Right cardiac atrium (tissue), 5 donors: ENCODE data around the gene FMO2. TPM values are rescaled to one million over a fixed set of nuclear protein-coding genes. Genes with fewer than 3 reads are reported as not detected.

ENCODE experiments used
- ATAC-seq, 2 donors: fragments of 200-7000 bp; cut with Tn5 transposase; one replicate each; pipeline versions ENCODE4 v1.8.0 to v1.9.1; 2020; ENCODE audit warnings: moderate library complexity in 2 of 2, mild to moderate bottlenecking in 1 of 2
- DNase-seq, 3 donors: peaks; one replicate each; pipeline ENCODE4 v3.0.0-alpha.2; 2020
- H3K27ac ChIP-seq: one replicate; pipeline ENCODE4 v1.5.1; 2013; ENCODE audit warnings: mild to moderate bottlenecking, low read length, control low read depth, moderate library complexity
- H3K27me3 ChIP-seq: one replicate; pipeline ENCODE4 v1.6.1; 2013; ENCODE audit not compliant: control insufficient read depth, insufficient read depth
- H3K4me1 ChIP-seq: one replicate; pipeline ENCODE4 v1.6.1; 2013; ENCODE audit warnings: low read length; ENCODE audit not compliant: control insufficient read depth, insufficient read depth
- H3K4me3 ChIP-seq: one replicate; pipeline ENCODE4 v1.5.1; 2013; ENCODE audit warnings: low read length, control low read depth
- H3K9me3 ChIP-seq: one replicate; pipeline ENCODE4 v1.6.1; 2013; ENCODE audit warnings: low read length; ENCODE audit not compliant: control insufficient read depth
- WGBS: extraction: QIAGEN DNeasy Blood & Tissue Kit; methylation state at CpG from one replicate; pipeline ENCODE4 v1.1.7; 2013; 5-methylcytosine and 5-hydroxymethylcytosine counted together
- intact Hi-C, 4 donors: fragments of 100-400 bp; cut with DNase I; formaldehyde crosslinking; loops; one replicate each; pipeline versions ENCODE4 v1.11.0 to v1.14.0; 2022 to 2023
- long read RNA-seq, 4 donors: library from polyadenylated mRNA; unstranded; transcript quantifications; one replicate each; pipeline ENCODE4 v2.0.0, GENCODE V29; 2020 to 2021
- polyA plus RNA-seq: library from polyadenylated mRNA; stranded (reverse); fragments of 200-250 nt; gene quantifications from one replicate; pipeline ENCODE4 v1.2.3, GENCODE V29; 2013
- total RNA-seq, 4 donors: library from RNA; stranded (reverse); fragmentation: NEBNext Ultra II Directional; extraction: Animal tissue kit (Norgen Biotek cat#: 25700); gene quantifications; one replicate each; pipeline ENCODE4 v1.2.1, GENCODE V29; 2021
- donor health status: healthy with polysubstance abuse.
- donor health status: DM: no; HTN: yes; CAD: no.
- donor health status: DM: no; HTN: no; CAD: no.
- donor health status: DM: no; HTN: yes; CAD: no; lungs with severe emphysema.
- donor health status: DM: yes; HTN: yes; CAD: no.

FMO2 gene, protein sequence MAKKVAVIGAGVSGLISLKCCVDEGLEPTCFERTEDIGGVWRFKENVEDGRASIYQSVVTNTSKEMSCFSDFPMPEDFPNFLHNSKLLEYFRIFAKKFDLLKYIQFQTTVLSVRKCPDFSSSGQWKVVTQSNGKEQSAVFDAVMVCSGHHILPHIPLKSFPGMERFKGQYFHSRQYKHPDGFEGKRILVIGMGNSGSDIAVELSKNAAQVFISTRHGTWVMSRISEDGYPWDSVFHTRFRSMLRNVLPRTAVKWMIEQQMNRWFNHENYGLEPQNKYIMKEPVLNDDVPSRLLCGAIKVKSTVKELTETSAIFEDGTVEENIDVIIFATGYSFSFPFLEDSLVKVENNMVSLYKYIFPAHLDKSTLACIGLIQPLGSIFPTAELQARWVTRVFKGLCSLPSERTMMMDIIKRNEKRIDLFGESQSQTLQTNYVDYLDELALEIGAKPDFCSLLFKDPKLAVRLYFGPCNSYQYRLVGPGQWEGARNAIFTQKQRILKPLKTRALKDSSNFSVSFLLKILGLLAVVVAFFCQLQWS
- total RNA-seq (10 to 100 TPM; 26.2 to 87.7 (median 66.4) TPM), polyA plus RNA-seq (41.0 TPM)
- long read RNA-seq, donor 1, transcript FMO2-201 (9 exons, 3,851 nt): major isoform, 30 of 108 reads
- long read RNA-seq, donor 1, partial matches to known transcripts: 19 of 108 reads
- long read RNA-seq, donor 1, other reads (novel, unspliced or antisense): 59 of 108 reads
- long read RNA-seq, donor 2, transcript FMO2-201 (9 exons, 3,851 nt): major isoform, 7 of 21 reads
- long read RNA-seq, donor 2, partial matches to known transcripts: 2 of 21 reads
- long read RNA-seq, donor 2, other reads (novel, unspliced or antisense): 12 of 21 reads
- long read RNA-seq, donor 3, transcript FMO2-201 (9 exons, 3,851 nt): major isoform, 72 of 201 reads
- long read RNA-seq, donor 3, partial matches to known transcripts: 33 of 201 reads
- long read RNA-seq, donor 3, other reads (novel, unspliced or antisense): 95 of 201 reads
- long read RNA-seq, donor 4, partial matches to known transcripts: 3 of 10 reads
- long read RNA-seq, donor 4, other reads (novel, unspliced or antisense): 4 of 10 reads

DNA sequence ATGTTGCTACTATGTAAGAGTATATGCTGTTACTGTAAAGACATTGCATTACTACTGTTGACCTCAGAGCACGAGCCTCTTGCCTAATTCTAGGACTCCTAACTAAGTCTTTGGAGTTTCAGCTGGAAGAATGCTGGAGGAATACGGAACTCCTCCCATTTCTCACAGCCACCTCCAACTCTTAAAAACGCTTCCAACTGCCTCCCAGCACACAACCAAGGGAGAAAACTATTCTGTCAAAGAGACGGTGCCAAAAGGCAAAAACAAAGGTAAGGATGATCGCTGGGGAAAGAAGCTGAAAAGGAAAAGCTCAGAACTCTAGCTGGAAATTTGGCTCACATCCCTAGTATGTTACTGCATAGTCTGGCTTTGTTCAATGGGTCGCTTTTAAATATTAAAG is at the start of gene FMO2:
TSS of gene FMO2 (plus strand) at position 210 of the 400 bp plus-strand sequence. CDS start 414 bp downstream, outside the sequence.
- intact Hi-C loops: loop anchor here in 2 of 4 donors (5.0 kb wide), 1 partner anchor 103 kb away; no protein-coding TSS in a partner anchor
- peak within 1 kb of the TSS; percentile 88 for H3K27ac ChIP-seq
- WGBS: 29% methylated on average over 6 of the region's 6 CpGs
- no peaks in the 10 kb centered on the region for H3K27me3 ChIP-seq
- no peaks in the 10 kb centered on the region for H3K4me1 ChIP-seq
- H3K4me3 ChIP-seq: peak within 1 kb of the TSS; percentile 96
- ATAC-seq (peak; percentile 58 to 79), DNase-seq (peak in 1 of 3 donors; percentile 36)
- H3K9me3 ChIP-seq: no peaks in the 10 kb centered on the region

DNA sequence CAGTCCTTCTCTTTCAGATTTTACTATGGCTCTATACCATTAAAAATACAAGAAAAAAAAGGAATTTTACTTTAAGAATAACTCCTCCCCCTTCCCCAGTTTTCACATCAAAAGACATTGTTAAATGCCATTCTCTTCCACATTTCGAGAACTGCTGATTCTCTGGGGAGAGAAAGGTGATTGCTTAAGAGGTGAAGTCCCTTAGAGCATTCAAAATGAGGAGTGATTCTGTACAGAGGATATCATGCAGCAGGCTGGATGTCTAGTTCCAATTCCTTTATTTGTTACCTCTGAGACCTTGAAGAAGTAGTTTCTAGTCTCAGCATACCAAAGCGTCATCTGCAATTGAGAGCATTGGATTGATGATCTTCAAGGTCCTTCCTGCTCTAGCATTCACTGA is 47.5 kb upstream of the FMO2 start:
- H3K4me1 ChIP-seq: peaks cover 9% of the 10 kb centered on the region
- no peak overlapping the region for H3K27ac ChIP-seq
- no peaks in the 10 kb centered on the region for H3K9me3 ChIP-seq
- 65% methylated on average over 2 of the region's 2 CpGs for WGBS
- intact Hi-C loops: no loop called here
- DNase-seq: no peak
- no peak overlapping the region for H3K4me3 ChIP-seq
- no peaks in the 10 kb centered on the region for H3K27me3 ChIP-seq
- ATAC-seq: no peak

DNA sequence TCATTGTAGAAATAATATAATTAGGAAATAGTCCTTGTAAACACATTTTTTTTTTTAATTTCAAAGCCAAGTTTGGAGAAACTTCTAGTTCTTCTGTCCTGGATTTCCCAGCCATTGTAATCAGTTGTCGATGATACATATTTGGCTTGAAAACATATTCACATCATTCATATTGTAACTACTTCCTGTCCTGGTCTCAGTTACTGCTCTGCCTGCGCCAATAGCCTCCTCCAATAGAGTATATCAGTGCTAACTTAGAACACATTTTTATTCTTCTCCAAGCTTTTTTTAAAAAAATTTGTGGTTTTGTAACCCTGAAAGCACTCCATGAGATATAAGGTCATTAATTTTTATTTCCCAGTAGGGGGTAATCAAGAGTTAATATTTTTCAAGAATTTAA is 46.1 kb upstream of the FMO2 start:
- WGBS: 50% methylated on average over 2 of the region's 2 CpGs
- no peaks in the 10 kb centered on the region for H3K9me3 ChIP-seq
- intact Hi-C loops: no loop called here
- H3K27ac ChIP-seq: no peak overlapping the region
- H3K4me1 ChIP-seq: peaks cover 9% of the 10 kb centered on the region
- ATAC-seq (peak; percentile 15 to 47), DNase-seq (peak in 1 of 3 donors; percentile 68)
- no peak overlapping the region for H3K4me3 ChIP-seq
- H3K27me3 ChIP-seq: no peaks in the 10 kb centered on the region

DNA sequence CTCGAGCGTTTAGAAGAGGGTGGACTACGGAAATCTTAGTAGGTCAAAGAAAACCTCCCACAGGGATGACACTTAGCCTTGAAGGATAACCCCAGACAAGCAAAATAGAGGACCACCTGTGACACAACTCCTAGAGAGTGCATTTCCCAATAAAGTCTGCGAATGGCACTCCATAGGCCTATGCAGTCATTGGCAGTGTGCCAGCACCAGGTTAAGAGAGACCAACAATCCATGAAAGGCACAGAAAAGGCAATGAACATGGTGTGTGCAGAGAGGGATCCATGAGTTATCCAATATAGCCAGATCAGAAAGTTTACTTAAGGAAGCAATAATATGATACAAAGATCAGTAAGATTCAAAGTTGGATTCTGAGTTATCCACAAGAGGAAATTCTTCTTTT is 45.2 kb upstream of the FMO2 start:
- no peak overlapping the region for H3K4me3 ChIP-seq
- ATAC-seq: no peak
- WGBS: 81% methylated on average over 4 of the region's 4 CpGs
- DNase-seq: peak in 1 of 3 donors; percentile 56
- H3K9me3 ChIP-seq: no peaks in the 10 kb centered on the region
- intact Hi-C loops: no loop called here
- H3K4me1 ChIP-seq: peaks cover 9% of the 10 kb centered on the region
- H3K27ac ChIP-seq: peak overlapping the region; percentile 89
- no peaks in the 10 kb centered on the region for H3K27me3 ChIP-seq

DNA sequence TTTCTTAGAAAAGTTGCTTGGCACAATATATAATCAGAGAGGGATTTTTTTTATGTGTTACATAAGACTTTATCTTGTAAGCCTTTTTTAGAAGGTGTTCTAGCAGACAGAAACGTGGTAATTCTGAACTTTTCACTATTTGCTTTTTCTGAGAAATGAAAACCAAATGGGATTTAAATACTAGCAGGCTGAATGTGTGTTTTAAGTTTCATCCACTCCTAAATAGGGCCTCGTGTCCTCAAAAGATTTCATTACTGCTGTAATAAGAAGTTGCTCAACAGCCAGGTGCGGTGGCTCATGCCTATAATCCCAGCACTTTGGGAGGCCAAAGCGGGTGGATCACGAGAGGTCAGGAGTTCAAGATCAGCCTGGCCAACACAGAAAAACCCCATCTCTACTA is 44.7 kb upstream of the FMO2 start:
- ATAC-seq: no peak
- Histone ChIP-seq H3K9me3 (no peaks in the 10 kb centered on the region), H3K4me3 (no peak overlapping the region), H3K27ac (peak overlapping the region; percentile 77), H3K4me1 (peaks cover 9% of the 10 kb centered on the region), H3K27me3 (no peaks in the 10 kb centered on the region)
- intact Hi-C loops: no loop called here
- DNase-seq: peak in 2 of 3 donors; percentile 31 to 64
- 60% methylated on average over 5 of the region's 5 CpGs for WGBS

DNA sequence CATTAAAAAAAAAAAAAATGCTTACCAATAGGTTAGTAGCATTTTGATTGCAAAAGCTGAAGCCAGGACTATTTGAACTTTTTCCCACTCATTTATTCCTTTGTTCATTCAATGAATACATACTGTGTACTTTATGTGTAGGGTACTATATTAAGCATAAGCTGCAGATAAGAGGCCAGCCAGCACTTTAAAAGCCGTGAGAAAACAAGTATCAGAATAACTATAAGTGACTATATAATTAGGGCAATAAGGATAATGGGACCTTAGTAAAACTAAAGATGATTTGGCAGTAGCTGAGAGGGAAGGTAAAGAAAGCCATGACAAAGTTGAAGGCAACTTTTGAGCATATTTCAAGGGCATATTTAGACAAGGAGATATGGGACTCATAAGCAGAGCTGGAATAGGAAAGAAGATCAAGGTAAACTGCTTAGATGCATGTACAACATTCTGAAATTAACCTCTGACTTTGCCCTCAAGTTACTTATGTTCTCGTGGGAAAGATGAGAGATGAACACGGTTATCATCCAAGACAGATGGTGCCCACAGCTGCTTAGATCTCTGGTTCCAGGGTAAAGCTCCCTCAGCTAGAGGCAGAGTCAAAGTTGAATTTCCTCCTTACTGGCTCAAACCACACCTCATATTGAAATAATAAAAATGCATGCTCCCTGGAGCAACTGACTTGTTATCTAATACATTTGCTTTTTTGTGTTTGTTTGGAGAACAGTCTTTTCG is 44.0 kb upstream of the FMO2 start:
- no peaks in the 10 kb centered on the region for H3K27me3 ChIP-seq
- DNase-seq (peak in 1 of 3 donors; percentile 36), ATAC-seq (no peak)
- no peaks in the 10 kb centered on the region for H3K9me3 ChIP-seq
- 27% methylated on average over 4 of the region's 4 CpGs for WGBS
- intact Hi-C loops: no loop called here
- peaks cover 7% of the 10 kb centered on the region for H3K4me1 ChIP-seq
- H3K27ac ChIP-seq: peak overlapping the region; percentile 77
- no peak overlapping the region for H3K4me3 ChIP-seq

DNA sequence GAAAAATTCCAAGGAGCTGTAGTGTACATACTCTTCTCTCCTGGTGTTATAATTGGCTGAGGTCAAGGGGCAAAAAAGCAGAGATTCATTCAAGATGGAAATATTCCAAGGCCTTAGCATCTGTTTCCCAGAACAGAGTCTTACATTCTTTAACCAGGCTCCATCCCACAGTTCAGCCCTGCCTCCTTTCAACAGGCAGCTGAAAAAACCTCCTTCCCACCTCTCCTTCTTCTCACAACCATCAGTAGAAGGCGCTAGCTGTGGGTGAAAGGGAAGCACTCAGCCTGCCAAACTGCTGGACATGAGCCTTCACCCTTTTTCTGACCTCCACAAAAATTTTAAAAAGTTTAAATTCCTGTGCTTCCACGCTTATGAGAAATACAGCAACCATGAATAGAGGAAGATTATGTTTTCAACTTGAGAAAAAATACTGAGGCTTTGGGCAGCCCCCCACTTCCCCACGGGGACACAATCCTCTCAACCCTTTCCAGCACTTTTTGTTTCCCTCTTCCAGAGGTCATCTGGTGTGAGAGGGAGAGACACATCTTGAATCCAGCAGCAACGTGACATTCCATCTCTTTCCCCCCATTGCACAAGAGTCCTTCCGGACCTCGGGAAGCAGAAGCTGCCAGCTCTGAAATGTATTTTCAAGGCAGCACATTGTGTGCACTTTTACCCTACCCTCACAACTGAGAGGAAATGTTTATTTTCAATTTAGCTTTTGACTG is 43.2 kb upstream of the FMO2 start:
- WGBS: 21% methylated on average over 6 of the region's 6 CpGs
- Histone ChIP-seq H3K9me3 (no peaks in the 10 kb centered on the region), H3K27me3 (no peaks in the 10 kb centered on the region), H3K4me3 (no peak overlapping the region), H3K27ac (peak overlapping the region; percentile 88), H3K4me1 (peaks cover 7% of the 10 kb centered on the region)
- intact Hi-C loops: loop anchor here in 1 of 4 donors (2.0 kb wide), 1 partner anchor 45 kb away; no protein-coding TSS in a partner anchor
- DNase-seq (peak; percentile 68 to 80 (median 73)), ATAC-seq (peak; percentile 88 to 89)

DNA sequence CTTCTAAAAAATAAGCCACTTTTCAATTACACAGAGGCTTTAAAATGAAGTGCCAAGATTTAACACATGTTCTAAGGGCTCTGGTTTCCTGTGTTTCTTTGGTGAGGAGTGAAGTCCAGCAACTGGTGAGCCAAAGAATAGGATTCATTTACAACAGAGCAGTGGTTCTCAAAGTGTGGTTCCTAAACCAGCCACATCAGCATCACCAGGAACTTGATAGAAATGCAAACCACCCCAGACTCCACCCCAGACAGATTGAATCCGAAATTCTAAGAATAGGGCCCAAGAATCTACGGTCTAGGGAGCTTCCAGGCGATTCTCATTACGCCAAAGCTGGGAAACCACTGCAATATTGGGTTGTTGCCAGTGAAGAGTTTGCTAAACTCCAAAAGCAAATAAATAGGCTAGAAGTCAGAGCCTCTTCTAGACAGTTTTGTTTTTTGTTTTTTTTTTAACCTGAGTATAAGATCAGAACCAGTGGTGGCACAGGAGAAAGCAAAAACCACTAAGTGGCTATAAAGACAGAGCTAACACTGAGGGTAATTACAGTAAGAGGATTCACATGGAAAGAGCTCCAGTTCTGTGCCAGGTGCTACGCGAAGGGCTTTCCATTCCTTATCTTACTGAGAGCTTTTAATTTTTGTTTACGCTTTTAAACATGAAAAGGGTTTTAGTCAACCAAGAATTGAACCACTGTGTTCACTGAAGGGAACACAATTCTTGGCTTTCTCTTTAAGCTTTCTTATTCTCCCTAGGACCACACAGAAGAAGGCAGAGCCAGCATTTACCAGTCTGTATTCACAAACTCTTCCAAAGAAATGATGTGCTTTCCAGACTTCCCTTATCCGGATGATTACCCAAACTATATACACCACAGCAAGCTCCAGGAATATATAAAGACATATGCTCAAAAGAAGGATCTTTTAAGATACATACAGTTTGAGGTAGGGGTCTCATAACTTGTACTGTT is 42.4 kb upstream of the FMO2 start:
- peak in 2 of 3 donors; percentile 28 to 55 for DNase-seq
- peak overlapping the region; percentile 9 for H3K4me3 ChIP-seq
- peak; percentile 69 to 79 for ATAC-seq
- peaks cover 7% of the 10 kb centered on the region for H3K4me1 ChIP-seq
- H3K9me3 ChIP-seq: no peaks in the 10 kb centered on the region
- 32% methylated on average over 8 of the region's 8 CpGs for WGBS
- intact Hi-C loops: loop anchor here in 1 of 4 donors (2.0 kb wide), 1 partner anchor 44 kb away; no protein-coding TSS in a partner anchor
- H3K27me3 ChIP-seq: no peaks in the 10 kb centered on the region
- peak overlapping the region; percentile 88 for H3K27ac ChIP-seq

DNA sequence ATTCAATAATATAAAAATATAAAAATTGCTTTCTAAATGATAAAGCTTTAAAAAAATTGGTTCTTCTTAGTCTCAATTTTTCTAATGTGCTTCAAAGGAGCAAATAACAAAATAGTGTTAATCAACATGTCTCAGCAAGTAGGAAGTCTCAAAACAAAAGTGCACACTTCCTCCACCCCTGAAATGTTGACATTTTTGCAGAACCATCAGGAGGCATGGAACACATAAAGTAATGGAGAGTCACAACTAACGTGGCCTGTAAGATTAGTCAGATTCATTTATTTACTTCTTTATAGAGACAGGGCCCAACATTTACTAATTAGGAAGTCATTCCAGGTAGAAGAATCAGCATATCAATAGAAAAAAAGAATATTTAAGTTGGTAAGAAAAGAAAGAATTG is 34.9 kb upstream of the FMO2 start:
- 79% methylated on average over 1 of the region's 1 CpG for WGBS
- H3K27me3 ChIP-seq: no peaks in the 10 kb centered on the region
- no peaks in the 10 kb centered on the region for H3K4me1 ChIP-seq
- no peak overlapping the region for H3K27ac ChIP-seq
- intact Hi-C loops: no loop called here
- no peak overlapping the region for H3K4me3 ChIP-seq
- DNase-seq (no peak), ATAC-seq (no peak)
- H3K9me3 ChIP-seq: no peaks in the 10 kb centered on the region
